Right lung (tissue), 5 donors: ENCODE results near the gene TMEM132D. TPM values are rescaled to one million over a fixed set of nuclear protein-coding genes. Genes with fewer than 3 reads are reported as not detected.

Experiments
- DNase-seq, 2 donors: peaks; one replicate each; pipeline ENCODE4 v3.0.0-alpha.2; 2013
- polyA plus RNA-seq, 5 donors: library from polyadenylated mRNA; unstranded; fragments of 120-200 nt; gene quantifications; one replicate each; pipeline versions ENCODE4 v1.2.1 to v1.2.3, GENCODE V29; 2013; ENCODE audit warnings: inconsistent platforms in 1 of 5, low replicate concordance in 1 of 5; ENCODE audit not compliant: insufficient read length in 5 of 5, insufficient read depth in 1 of 5

The TMEM132D gene
- polyA plus RNA-seq, 5 donors, result 0.28 to 2.1 (median 0.79) TPM

DNA sequence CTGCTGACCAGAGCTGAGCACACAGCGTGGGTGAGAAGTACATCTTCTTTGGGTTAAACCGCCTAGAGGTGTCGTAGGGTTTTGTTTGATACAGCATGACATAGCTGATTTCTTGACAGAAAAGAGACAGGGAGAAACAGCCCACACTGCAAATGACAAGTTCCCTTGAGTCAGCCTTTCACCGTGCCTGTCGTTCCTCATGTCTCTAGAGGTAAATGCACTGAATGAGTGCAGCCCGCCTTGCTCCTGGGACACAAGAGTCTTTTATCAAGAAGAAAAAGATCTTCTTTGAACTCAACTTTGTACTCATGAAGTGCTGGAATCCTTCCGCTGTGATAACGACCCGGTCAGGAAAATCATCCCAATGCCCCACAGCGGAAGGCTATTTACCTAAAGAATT, 77.6 kb downstream of the TMEM132D start:
- DNase-seq, result no peak

DNA sequence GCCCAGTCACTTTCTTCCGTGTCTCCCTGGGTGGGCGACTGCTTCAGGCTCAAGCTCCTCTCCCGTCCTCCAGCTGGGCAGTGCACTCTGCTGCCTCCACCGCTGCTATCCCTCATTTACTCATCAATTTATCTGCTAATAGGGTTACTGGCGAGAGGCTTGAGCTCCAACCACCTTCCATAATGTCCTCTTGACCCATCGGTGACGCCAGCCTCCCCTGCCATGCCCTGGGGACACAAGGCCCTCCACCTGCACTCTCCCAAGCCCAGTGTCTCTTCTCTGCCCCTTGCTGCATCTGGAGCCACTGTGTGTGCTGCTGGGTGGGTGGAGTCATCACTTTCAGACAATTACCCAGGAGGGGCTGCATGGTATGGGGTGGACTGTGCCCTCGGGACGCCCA, 78.5 kb downstream of the TMEM132D start:
- DNase-seq, result no peak

DNA sequence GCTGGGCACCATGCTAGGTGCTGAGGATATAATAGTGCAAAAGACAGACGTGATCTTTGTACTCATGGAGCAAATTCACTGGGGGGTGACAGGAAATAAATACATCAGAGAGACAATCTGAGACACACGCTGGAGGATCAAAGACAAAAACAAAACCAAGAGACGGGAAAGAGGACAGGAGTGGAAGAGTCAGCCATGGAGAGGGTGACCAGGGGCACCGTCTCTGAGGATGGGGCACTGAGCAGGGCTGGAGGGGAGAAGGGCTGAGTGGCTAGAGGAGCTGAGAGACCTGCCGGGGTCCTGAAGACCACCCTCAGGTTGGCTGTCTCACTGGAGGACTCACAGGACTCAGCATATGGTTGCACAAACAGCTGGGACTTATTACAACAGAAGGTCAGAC, 81.9 kb downstream of the TMEM132D start:
- DNase-seq, result no peak

DNA sequence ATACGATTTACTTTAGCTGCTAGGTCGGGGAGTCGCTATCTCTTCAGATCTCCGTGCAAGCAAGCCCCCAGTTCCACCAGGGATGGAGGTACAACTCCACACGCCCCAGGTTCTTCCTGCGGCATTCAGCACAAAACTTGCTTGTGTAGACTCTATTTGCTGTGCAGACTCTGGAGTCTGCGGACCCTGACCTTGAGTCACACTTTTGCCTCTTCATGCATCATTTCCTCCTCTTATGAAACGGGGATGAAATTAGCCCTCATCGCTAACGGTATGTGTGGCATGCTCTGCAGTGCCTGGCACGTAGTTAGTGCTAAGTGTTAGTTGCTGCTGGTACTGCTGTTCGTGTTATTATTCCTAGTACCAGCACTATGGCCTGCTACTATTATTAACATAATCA, 84.4 kb downstream of the TMEM132D start:
- no peak for DNase-seq

DNA sequence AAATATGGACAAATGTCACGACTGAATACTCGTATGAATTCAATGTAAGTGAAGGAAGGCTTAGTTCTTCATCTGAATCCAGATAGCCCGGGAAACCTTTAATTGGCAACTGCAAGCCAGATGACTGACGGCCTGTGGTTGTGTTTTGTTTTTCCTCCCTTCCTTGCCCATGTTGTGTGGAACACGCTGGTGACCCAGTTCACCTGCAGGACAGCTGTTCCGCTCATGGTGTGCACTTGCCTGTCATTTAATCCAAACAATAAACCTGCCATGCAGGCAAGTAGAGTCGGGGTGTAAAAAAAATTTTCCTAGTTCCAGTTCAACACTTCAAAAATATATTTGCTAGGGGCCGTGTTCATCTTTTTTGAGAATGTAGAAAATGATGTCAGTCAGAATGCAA, 88.0 kb downstream of the TMEM132D start:
- DNase-seq, result no peak

DNA sequence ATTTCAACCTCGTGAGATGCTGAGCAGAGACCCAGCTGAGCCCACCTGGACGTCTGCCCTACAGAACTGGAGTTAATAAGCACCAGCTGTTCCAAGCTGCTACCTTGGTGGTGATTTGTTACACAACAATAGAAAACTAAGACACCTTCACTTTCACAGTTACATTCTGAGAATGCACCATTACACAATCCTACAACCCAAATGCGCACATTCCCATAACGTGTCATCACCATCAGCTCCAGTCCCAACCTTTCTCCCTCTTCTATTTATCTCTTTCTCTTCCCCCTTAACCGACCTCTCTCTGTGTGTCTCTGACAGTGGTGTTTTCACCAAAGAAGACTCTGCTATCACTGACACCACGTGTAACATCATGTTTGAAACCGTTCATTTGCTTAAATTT, 91.9 kb downstream of the TMEM132D start:
- no peak for DNase-seq

DNA sequence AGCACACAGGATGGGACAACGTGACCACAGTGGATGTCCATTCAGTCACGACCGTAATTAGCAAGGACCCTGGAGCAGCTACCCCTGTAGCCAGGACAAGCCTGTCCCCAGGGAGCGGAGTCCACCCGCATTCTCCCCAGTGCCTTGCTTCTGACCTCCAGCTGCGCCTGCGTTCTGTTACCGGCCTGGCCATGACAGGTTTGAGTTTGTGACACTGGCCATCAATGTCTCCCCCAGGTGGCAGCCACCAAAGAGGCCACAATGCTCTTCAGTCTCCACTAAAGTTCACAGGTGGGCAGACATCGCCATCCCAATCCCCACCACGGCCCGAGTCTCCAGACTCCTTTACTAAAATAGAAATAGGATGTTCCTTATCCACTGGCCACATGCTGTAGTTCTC, 96.7 kb downstream of the TMEM132D start:
- DNase-seq, result no peak

DNA sequence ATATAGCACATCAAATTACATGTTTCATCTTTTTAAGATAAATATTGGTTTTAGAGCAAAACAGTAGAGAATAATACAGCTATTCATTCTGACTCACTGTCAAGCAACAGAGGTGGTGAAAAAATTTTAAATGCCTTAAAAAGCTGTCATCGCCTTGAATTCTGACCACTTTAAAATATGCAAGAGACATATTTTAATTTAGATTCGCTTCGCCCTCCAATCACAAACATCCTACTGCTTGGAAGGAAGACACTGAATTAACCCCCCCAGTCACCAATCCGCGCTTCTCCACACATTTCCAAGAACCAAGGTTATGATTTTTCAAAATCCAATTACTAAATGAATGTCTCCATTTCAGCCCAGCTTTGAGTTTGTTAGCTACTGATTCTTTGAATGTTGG, 112.4 kb downstream of the TMEM132D start:
- DNase-seq, result no peak

DNA sequence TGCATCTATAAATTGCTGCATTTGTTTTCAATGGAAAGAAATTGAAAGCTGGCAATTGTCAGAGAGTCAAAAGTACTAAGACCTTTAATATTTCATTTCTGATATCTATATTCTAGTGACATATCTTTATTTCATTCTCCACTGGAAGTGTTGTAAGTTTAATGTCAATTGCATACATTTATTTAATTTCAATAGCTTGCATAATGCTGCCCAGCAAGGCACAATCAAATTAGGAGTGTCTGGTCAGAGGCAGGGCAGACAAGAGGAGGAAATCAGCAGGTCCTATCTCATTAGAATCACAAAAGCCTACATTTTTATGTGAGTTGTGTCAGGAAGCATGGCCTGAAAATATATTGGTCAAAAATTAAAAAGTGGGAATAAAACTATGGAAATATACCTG, 112.9 kb downstream of the TMEM132D start:
- no peak for DNase-seq

DNA sequence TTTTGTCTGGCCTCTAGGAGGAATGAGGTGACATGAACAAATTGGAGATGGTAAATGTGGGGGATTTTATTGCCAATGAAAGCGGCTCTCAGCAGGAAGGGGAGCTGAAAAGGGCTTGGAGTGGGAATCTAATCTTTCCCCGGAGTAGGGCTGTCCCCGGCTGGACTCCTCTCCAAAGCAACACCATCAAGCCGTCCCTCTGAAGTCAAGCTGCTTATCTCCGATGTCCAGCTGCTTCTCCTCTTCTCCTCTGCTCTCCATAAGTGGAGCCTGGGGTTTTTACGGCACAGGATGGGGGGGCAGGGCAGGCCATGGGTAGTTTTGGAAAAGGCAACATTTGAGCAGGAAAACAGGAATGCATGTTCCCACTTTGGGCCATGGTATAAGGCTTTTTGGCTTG, 113.5 kb downstream of the TMEM132D start:
- DNase-seq, result no peak

DNA sequence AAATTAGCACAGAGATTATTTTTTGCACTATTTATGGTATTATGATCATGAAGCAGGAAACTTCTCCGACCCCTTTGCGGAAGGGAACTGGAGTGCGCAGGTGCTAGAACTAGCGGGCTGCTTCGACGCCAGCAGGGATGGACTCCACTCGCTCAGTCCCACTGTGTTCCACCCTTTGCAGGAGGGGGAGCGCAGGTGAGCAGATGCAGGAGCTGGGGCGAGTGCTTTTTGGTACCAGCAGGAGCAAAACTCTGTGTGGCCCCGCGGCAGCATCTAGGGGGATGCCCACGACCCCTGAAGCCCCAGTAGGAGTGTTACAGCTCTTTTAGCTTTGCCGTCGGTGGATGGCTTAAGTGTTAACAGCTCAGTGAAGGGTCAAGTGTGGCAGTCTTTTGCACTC, 113.9 kb downstream of the TMEM132D start:
- no peak for DNase-seq

DNA sequence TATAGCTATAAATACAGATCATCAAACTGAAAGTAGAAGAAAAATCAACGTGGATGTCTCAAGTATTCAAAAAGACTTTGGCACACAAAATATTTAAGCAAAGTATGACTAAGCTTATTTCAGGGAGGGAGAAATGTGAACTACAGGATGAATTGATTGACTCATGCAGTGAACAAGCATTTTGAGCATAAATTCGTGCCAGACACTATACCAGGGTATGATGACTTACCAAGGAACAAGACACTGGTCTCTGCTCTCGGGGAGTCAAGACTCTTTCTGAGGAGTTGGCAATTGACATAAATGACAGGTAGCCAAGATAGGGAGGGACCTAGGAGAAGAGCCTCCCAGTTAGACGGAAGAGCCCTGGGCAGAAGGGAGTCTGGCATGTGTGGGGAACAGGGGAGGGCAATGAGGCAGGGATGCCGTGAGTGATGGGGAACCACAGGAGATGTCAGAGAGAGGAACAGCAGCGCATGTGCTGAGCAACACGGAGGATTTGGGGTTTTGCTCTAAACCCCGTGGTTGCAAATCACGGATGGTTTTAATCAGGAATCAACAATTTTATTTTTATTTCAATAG, 115.2 kb downstream of the TMEM132D start:
- DNase-seq, result no peak

DNA sequence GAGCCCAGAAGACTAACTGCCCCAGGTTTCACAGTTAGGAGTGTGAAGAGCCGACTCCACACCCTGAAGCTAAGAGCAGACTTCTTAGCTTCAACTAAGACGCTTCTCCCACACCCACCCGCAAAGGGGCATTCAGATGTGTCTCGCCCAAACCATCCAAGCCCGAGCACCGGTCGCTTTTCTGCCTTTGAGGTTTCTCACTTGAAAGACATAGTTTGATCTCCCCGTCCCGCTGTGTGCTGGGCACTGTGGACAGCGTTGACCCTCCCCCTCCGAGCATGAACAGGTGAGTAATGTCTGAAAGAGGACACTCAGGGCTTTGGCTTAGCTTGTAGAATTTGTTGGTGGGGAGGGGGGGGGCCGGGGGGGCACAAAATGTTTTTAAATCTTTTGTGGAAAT, 123.8 kb downstream of the TMEM132D start:
- DNase-seq, result no peak

DNA sequence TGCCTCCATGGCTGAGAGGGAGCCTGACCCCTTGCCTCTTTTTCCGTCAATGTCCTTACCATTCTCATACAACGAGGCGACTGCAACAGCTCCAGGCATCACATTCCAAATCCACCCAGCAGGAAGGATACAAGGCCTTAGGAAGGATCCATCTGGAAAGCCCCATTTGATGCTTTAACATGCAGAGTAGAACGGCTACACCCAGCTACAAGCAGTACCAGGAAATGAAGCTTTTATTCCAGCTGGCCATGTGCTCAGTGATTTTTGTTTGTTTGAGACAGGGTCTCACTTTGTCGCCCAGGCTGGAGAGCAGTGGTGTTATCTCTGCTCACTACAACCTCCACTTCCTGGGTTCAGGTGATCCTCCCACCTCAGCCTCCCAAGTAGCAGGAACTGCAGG, 124.8 kb downstream of the TMEM132D start:
- DNase-seq, result no peak

DNA sequence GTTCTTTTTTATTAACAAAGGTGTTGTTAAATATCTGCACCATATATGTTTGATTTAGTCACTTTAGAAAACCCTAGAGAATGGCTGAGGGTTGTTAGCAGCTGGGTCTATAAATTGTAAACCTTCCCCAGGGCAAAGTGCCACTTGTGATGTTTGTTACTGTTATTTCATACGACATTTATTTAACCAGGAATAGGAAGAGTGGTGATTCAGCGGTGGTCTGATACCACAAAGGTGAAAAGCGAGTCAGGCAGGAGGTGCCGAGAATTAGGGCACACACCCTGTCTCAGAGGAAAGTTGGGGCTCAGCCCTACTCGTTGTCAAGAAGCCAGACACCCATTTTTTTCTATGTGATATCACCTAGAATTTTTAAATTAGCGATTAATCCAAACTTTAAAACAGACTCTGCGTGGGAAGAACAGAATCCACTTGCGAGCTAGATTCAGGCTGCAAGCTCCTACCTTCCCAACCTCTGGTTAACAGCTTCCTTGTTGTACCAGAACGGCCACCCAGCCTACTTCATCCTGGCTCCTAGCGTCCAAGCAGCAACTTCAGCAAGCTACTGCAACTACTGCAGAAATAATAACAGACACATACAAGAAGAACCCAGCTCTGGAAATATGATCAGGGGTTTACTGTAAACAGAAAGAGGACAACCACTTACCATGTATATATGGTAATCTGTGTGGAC, 126.7 kb downstream of the TMEM132D start:
- DNase-seq, result peak in 1 of 2 donors; percentile 6

DNA sequence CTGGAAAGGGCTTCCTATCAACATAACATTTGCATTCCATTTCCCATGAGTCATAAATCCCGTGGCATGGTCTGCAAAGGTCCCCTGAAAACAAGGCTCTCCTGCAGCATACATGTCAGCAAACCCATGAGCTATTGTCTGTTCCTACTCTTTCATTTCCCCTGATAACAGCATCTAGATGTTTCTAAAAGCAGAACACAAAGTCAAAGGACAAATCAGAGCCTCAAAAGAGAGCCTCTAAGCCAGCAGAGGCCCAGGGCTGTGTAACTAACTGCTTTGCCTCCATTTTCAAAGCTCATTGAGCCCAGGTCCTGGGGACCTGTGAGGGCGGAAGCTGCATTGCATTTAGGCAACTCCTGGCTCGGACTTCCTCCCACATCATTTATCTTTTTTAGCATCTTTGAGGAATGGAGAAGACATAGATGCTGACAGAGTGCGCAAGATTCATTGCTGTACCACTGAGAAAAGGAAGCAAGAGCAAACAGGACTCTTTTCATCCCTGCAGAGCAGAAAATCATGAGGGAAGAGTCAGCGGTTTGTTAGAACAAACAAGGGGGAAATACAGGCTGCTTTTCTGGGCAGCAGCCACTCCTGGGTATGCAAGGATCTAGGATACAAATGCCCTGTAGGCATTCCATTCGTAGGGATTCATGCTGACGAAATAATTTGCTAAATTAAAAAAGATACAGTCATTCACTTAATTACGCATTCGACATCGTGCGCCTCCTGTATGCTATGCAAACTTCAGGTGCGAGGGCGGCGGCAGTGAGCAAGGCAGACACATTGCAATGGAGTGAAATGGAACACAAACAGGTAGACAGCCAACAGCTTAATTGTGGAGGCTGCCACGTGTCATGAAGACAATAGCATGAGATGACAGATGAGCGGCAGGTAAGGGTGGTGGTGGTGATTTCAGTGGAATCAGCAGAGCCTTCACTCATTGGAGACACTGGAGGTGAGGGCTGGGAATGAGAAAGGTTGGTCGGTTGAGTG, 131.0 kb downstream of the TMEM132D start:
- no peak for DNase-seq

DNA sequence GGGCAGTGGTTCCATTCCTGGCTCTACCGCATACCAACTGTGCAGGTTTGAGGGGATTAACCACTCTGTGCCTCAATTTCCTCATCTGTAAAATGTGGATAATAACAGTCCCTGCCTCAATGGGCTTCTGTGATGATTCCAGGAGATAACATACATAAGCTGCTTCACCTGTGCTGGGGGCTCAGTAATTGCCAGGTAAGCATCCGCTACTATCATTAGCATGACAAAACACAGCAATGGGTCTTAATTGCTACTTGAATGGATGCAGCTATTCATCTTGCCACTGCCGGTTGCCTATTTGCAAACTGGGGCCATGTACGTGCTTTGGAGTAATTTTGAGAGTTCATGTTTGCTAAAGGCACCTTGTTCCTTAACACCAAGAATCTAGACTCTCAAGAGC, 132.6 kb downstream of the TMEM132D start:
- no peak for DNase-seq

DNA sequence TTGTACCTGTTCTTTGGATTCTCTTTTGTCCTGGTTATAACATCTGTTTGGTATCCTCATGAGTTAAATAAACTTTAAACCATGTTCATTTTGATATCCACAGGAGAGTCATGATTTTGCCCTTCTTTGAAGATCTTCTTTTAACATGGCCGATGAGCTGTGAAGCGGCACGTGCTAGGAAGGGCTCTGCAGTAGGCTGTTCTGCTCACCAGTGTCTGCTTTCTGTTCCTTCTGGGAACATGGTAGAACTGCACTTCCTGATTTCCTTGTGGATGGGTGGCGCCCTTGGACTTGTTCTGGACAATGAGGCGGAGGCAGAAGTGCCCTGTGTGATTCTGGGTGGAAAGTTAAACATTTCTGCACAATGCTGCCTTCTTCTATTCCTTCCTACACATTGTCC, 138.1 kb downstream of the TMEM132D start:
- DNase-seq, result no peak

DNA sequence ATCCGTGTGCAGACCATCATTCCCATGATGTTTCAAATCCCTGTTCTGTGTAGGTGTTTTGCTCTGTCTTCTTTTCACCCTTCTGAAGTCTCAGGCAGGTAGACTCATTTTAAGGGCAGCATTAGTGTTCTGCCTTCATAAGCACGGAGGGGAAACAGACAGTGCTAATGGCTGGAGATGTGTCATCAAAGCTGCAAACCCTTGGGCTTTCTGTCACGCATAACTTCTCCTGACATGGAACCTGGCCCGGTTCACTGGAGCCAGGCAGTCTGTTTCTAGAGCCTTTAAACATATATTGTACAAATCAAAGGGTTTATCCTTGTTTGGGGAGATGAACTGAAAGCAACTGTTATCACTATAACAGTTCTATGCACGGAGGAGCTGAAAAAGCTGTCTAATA, 141.4 kb downstream of the TMEM132D start:
- DNase-seq, result no peak

DNA sequence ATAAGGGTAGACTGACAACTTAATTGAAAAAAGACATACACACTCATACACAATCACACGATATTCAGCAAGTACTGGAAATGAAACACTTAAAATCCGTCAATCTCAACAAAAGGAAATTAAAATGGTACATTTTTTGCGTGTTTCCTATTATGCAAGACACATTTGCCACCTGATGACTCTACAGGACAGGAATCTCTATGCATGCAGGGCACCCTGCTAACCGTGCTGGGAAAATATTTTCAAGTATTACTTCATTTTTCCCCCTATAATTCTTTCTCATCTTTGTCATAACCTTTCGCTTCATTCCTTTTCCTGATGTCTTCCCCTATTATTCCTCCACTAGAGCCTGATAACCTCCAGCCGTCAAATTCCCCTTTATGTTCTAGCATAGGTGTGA, 150.2 kb downstream of the TMEM132D start:
- DNase-seq, result no peak

DNA sequence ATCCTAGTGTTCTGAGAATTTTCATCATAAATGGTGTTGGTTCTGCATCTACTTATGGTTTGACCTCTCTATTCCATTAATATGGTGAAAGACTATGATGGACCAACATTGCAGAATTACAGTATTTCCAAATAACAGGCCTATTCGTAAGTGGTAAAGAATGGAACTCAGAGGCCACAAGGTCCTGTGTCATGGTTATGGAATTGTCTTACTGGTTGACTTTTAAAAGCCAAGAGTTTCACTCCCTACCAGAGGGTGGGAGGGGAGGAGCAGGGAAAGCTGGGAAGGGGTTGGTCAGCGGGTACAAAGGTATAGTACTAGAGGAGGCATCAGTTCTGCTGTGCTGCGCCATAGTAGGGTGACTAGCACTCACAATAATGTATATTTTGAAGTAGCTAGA, 153.4 kb downstream of the TMEM132D start:
- DNase-seq, result no peak

DNA sequence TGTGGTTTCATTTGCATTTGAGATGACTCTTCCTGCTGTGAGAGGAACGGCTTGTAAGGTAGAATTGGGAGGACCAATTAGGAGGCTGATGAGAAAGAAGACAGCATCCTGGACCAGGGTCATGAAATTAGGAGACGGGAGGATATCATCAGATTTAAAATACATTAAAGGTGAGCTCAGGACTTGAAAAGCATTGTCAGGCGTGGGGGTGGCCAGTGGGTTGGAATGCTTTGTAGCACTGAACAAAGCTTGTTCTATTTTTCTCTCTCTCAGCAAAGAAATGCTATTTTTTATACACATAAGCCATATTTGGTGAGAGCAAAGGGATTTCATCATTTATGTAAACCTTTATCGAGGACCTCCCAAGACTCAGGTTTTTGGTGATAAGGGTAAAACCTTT, 157.5 kb downstream of the TMEM132D start:
- DNase-seq, result no peak

DNA sequence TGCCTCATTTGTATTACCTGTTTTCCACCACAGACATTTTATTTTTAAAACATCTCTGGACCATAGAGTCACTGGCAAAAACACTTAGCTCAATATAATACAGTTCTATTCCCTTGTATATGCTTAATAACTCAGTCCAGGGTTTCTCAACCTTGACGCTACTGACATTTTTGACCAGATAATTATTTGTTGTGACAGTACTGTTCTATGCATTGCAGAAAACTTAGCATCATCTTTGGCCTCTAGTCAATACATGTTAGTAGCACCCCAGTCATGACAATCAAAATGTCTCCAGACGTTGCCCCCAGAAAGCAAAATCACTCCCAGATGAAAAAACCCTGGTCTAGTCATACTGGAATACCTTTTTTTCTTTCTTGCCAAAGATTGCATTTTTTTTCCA, 174.7 kb downstream of the TMEM132D start:
- no peak for DNase-seq
